K562 (cell line): ENCODE data around the gene TMEM273. TPM values are rescaled to one million over a fixed set of nuclear protein-coding genes. Genes with fewer than 3 reads are reported as not detected.
A peak's percentile ranks its signal among the peaks of the same experiment; 100 is the strongest.

Experiments
- ADNP ChIP-seq: fragments of 200-800 bp; sonication (Bioruptor generic); IDR thresholded peaks from 2 replicates; pipeline ENCODE4 v1.6.1; 2016; ENCODE audit warnings: missing genetic modification characterization, missing compliant biosample characterization
- BMI1 ChIP-seq: fragments of 150-350 bp; IDR thresholded peaks from 2 replicates; pipeline ENCODE4 v1.6.1; 2014; ENCODE audit warnings: low read length
- CEBPB ChIP-seq: fragments of 450-650 bp; IDR thresholded peaks from 2 replicates; pipeline ENCODE4 v1.6.1; 2016; ENCODE audit warnings: missing genetic modification characterization, missing compliant biosample characterization
- ERF ChIP-seq: fragments of 450-650 bp; formaldehyde crosslinking; IDR thresholded peaks from 2 replicates; pipeline ENCODE4 v1.4.0; 2020; ENCODE audit warnings: mild to moderate bottlenecking, mixed read lengths
- HLTF ChIP-seq: fragments of 450-650 bp; IDR thresholded peaks from 2 replicates; pipeline ENCODE4 v1.6.1; 2016
- MTA3 ChIP-seq: fragments of 450-650 bp; formaldehyde crosslinking; IDR thresholded peaks from 2 replicates; pipeline ENCODE4 v1.6.1; 2017; ENCODE audit warnings: mild to moderate bottlenecking, borderline replicate concordance
- SIN3B ChIP-seq: fragments of 450-650 bp; IDR thresholded peaks from 2 replicates; pipeline ENCODE4 v1.6.1; 2017; ENCODE audit warnings: low read depth, mild to moderate bottlenecking, moderate library complexity
- SMAD4 ChIP-seq: fragments of 250-450 bp; sonication (Bioruptor Pico); conservative IDR thresholded peaks from 2 replicates; pipeline ENCODE4 v1.8.0; 2021; ENCODE audit warnings: inconsistent platforms, mild to moderate bottlenecking, moderate library complexity
- SUPT5H ChIP-seq: fragments of 450-650 bp; IDR thresholded peaks from 2 replicates; pipeline ENCODE4 v1.6.1; 2016
- TOE1 ChIP-seq, 2 experiments: fragments of 450-650 bp in 1 of 2; sonication (generic) in 1 of 2; formaldehyde crosslinking in 1 of 2; IDR thresholded peaks; 2 replicates each; pipeline versions ENCODE4 v1.7.1 to v1.8.0; 2016 to 2022; ENCODE audit warnings: borderline replicate concordance in 2 of 2, mild to moderate bottlenecking in 2 of 2, antibody characterized with exemption in 1 of 2, inconsistent platforms in 1 of 2, low read depth in 1 of 2, missing genetic modification reagents in 1 of 2, moderate library complexity in 1 of 2
- ZFP1 ChIP-seq: fragments of 450-650 bp; formaldehyde crosslinking; IDR thresholded peaks from 2 replicates; pipeline ENCODE4 v1.4.0; 2020; ENCODE audit warnings: mild to moderate bottlenecking, mixed read lengths
- ZFP30 ChIP-seq: fragments of 250-450 bp; sonication (Bioruptor Pico); IDR thresholded peaks from 2 replicates; pipeline ENCODE4 v1.8.0; 2022; ENCODE audit warnings: moderate library complexity, mild to moderate bottlenecking, inconsistent platforms, borderline replicate concordance
- ZKSCAN3 ChIP-seq: fragments of 250-450 bp; sonication (Bioruptor Pico); IDR thresholded peaks from 2 replicates; pipeline ENCODE4 v1.4.0; 2020
- ZNF133 ChIP-seq: fragments of 250-450 bp; sonication (Bioruptor Pico); IDR thresholded peaks from 2 replicates; pipeline ENCODE4 v1.4.0; 2020; ENCODE audit warnings: mild to moderate bottlenecking
- ZNF644 ChIP-seq: fragments of 200-800 bp; sonication (Bioruptor generic); IDR thresholded peaks from 2 replicates; pipeline ENCODE4 v1.6.1; 2016; ENCODE audit warnings: low read depth, missing genetic modification characterization, missing compliant biosample characterization
- polyA plus RNA-seq, 8 experiments: library from polyadenylated mRNA; depleted of rRNA in 4 of 8; stranded (reverse) in 5 of 8; unstranded in 3 of 8; fragments of >200 nt; fragmentation: Nextera tagmentation in 2 of 8; fragmentation: Illumina TruSeq in 1 of 8; extraction: Ambion mirVana in 2 of 8; extraction: Trizol in 1 of 8; gene quantifications; 2 replicates each; pipeline versions ENCODE4 v1.2.1 to v1.2.3, GENCODE V29; 2011 to 2014; ENCODE audit warnings: inconsistent platforms in 1 of 8, missing spikeins in 1 of 8
- total RNA-seq, 7 experiments: library from RNA; depleted of rRNA in 6 of 7; stranded (reverse); fragments of >200 nt in 6 of 7; fragmentation: Illumina TruSeq in 2 of 7; extraction: Trizol in 2 of 7; gene quantifications; 2 replicates each; pipeline versions ENCODE4 v1.2.1 to v1.2.3, GENCODE V29; 2011 to 2021; ENCODE audit warnings: low replicate concordance in 1 of 7
- TF ChIP-seq, protein P1 (sequence below): sonication (generic); formaldehyde crosslinking; IDR thresholded peaks from 2 replicates; pipeline ENCODE4 v1.8.0; 2022; ENCODE audit warnings: mild to moderate bottlenecking, missing genetic modification reagents
- TF ChIP-seq, protein P2 (sequence below): fragments of 450-650 bp; formaldehyde crosslinking; IDR thresholded peaks from 2 replicates; pipeline ENCODE4 v1.4.0; 2020; ENCODE audit warnings: mild to moderate bottlenecking, moderate library complexity
- TF ChIP-seq, protein P3 (sequence below): sonication (generic); formaldehyde crosslinking; IDR thresholded peaks from 2 replicates; pipeline ENCODE4 v1.8.1; 2023; ENCODE audit warnings: mild to moderate bottlenecking, missing genetic modification reagents, moderate library complexity
- TF ChIP-seq, protein P4 (sequence below): sonication (generic); formaldehyde crosslinking; IDR thresholded peaks from 2 replicates; pipeline ENCODE4 v1.8.0; 2022; ENCODE audit warnings: mild to moderate bottlenecking, low read depth, missing genetic modification reagents
- TF ChIP-seq, protein P5 (sequence below): fragments of 450-650 bp; formaldehyde crosslinking; IDR thresholded peaks from 2 replicates; pipeline ENCODE4 v1.4.0; 2020; ENCODE audit warnings: mild to moderate bottlenecking
- TF ChIP-seq, protein P6 (sequence below): sonication (generic); formaldehyde crosslinking; IDR thresholded peaks from 2 replicates; pipeline ENCODE4 v1.8.0; 2023; ENCODE audit warnings: mild to moderate bottlenecking, missing genetic modification reagents

The TMEM273 gene
- total and polyA plus RNA-seq, 9 of the 15 experiments (the other 6 are each of a cell fraction or from before 2014, with no cell fraction given): 39.2 to 131 (median 95.6) TPM

DNA sequence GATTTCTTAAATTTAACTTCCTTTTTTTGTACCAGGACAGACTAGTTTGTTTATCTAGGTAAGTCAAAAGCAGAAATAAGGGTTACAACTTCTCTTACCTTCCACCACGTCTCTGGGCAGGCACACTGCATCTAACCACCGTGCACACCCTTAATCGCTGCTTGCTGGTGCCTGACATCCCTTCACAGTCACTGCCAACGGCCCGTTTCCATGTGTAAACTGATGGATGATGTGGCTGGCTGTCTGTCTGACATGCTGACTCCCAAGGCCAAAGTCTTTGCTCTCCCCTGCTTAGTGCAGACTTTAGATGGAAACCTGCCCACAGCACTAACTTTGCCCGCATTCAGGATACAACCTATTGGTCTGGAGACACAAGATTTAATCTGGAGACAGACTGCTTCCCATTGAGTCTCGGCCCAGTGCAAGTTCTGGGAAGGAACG, 1.1 kb downstream of the TMEM273 start (continued):
- TF ChIP-seq SIN3B: no peak
- TF ChIP-seq ERF (CRISPR knock-in tag): no peak
- TF ChIP-seq BMI1: no peak
- TF ChIP-seq SMAD4: peak; percentile 67
- TF ChIP-seq, protein P1, sequence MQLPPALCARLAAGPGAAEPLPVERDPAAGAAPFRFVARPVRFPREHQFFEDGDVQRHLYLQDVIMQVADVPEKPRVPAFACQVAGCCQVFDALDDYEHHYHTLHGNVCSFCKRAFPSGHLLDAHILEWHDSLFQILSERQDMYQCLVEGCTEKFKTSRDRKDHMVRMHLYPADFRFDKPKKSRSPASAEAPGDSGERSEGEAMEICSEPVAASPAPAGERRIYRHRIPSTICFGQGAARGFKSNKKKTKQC: no peak
- TF ChIP-seq, protein P2, sequence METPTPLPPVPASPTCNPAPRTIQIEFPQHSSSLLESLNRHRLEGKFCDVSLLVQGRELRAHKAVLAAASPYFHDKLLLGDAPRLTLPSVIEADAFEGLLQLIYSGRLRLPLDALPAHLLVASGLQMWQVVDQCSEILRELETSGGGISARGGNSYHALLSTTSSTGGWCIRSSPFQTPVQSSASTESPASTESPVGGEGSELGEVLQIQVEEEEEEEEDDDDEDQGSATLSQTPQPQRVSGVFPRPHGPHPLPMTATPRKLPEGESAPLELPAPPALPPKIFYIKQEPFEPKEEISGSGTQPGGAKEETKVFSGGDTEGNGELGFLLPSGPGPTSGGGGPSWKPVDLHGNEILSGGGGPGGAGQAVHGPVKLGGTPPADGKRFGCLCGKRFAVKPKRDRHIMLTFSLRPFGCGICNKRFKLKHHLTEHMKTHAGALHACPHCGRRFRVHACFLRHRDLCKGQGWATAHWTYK (CRISPR knock-in tag): no peak
- TF ChIP-seq TOE1 (IDR thresholded peaks at IDR 0.05; ENCODE audit: borderline replicate concordance): no peak
- TF ChIP-seq TOE1 (CRISPR knock-in tag; IDR thresholded peaks at IDR 0.05; ENCODE audit: borderline replicate concordance, low read depth): no peak
- TF ChIP-seq HLTF: no peak
- TF ChIP-seq ZNF133 (CRISPR knock-in tag): no peak
- TF ChIP-seq ZFP1 (CRISPR knock-in tag): no peak
- TF ChIP-seq MTA3: peak; percentile 16; the same call in 1 of the 2 replicates
- TF ChIP-seq, protein P3, sequence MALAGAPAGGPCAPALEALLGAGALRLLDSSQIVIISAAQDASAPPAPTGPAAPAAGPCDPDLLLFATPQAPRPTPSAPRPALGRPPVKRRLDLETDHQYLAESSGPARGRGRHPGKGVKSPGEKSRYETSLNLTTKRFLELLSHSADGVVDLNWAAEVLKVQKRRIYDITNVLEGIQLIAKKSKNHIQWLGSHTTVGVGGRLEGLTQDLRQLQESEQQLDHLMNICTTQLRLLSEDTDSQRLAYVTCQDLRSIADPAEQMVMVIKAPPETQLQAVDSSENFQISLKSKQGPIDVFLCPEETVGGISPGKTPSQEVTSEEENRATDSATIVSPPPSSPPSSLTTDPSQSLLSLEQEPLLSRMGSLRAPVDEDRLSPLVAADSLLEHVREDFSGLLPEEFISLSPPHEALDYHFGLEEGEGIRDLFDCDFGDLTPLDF: no peak
- no peak for TF ChIP-seq SUPT5H
- TF ChIP-seq ZNF644 (tag): no peak; the same call in 1 of the 2 replicates
- TF ChIP-seq CEBPB (tag): no peak
- TF ChIP-seq, protein P4, sequence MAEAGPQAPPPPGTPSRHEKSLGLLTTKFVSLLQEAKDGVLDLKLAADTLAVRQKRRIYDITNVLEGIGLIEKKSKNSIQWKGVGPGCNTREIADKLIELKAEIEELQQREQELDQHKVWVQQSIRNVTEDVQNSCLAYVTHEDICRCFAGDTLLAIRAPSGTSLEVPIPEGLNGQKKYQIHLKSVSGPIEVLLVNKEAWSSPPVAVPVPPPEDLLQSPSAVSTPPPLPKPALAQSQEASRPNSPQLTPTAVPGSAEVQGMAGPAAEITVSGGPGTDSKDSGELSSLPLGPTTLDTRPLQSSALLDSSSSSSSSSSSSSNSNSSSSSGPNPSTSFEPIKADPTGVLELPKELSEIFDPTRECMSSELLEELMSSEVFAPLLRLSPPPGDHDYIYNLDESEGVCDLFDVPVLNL (CRISPR knock-in tag): no peak
- TF ChIP-seq, protein P5, sequence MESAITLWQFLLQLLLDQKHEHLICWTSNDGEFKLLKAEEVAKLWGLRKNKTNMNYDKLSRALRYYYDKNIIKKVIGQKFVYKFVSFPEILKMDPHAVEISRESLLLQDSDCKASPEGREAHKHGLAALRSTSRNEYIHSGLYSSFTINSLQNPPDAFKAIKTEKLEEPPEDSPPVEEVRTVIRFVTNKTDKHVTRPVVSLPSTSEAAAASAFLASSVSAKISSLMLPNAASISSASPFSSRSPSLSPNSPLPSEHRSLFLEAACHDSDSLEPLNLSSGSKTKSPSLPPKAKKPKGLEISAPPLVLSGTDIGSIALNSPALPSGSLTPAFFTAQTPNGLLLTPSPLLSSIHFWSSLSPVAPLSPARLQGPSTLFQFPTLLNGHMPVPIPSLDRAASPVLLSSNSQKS (CRISPR knock-in tag): no peak
- TF ChIP-seq, protein P6, sequence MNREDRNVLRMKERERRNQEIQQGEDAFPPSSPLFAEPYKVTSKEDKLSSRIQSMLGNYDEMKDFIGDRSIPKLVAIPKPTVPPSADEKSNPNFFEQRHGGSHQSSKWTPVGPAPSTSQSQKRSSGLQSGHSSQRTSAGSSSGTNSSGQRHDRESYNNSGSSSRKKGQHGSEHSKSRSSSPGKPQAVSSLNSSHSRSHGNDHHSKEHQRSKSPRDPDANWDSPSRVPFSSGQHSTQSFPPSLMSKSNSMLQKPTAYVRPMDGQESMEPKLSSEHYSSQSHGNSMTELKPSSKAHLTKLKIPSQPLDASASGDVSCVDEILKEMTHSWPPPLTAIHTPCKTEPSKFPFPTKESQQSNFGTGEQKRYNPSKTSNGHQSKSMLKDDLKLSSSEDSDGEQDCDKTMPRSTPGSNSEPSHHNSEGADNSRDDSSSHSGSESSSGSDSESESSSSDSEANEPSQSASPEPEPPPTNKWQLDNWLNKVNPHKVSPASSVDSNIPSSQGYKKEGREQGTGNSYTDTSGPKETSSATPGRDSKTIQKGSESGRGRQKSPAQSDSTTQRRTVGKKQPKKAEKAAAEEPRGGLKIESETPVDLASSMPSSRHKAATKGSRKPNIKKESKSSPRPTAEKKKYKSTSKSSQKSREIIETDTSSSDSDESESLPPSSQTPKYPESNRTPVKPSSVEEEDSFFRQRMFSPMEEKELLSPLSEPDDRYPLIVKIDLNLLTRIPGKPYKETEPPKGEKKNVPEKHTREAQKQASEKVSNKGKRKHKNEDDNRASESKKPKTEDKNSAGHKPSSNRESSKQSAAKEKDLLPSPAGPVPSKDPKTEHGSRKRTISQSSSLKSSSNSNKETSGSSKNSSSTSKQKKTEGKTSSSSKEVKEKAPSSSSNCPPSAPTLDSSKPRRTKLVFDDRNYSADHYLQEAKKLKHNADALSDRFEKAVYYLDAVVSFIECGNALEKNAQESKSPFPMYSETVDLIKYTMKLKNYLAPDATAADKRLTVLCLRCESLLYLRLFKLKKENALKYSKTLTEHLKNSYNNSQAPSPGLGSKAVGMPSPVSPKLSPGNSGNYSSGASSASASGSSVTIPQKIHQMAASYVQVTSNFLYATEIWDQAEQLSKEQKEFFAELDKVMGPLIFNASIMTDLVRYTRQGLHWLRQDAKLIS: peak; percentile 56; the same call in 1 of the 2 replicates
- TF ChIP-seq ZFP30: no peak
- no peak for TF ChIP-seq ADNP (tag)
- no peak for TF ChIP-seq ZKSCAN3 (CRISPR knock-in tag)
